ENCODE data around the gene GNG7. TPM values are rescaled to one million over a fixed set of nuclear protein-coding genes. Genes with fewer than 3 reads are reported as not detected.
"Not testable (repeated sequence)": the region's sequence is repeated elsewhere in the genome, so short reads cannot be mapped to it uniquely, and the experiment has no call there.

The GNG7 gene
- total RNA-seq, 2 experiments from 2014 or later, result 0.29 to 0.34 TPM

- CTCF ChIA-PET, result no interaction called here
- POLR2A ChIA-PET, result interaction anchor here (0.6 to 0.9 kb wide), 2 partner anchors 51 to 81 kb away, joined by 3 to 9 read pairs; partner anchors contain the start of gene GADD45B
Observed at GRCh38 chr19:2557093-2557440, 145.4 kb downstream of the GNG7 start.

- POLR2A ChIA-PET, result no interaction called here
- CTCF ChIA-PET, result interaction anchor here (0.6 to 1.0 kb wide), 2 partner anchors 256 to 292 kb away, joined by 3 read pairs; no protein-coding TSS in a partner anchor
Observed at GRCh38 chr19:2556221-2557092, 146.0 kb downstream of the GNG7 start.

GRCh38 chr19:2555422-2556220 lies 146.9 kb downstream of the GNG7 start:
- CTCF ChIA-PET, result interaction anchor here (0.6 to 1.0 kb wide), 2 partner anchors 256 to 293 kb away, joined by 3 read pairs; no protein-coding TSS in a partner anchor
- POLR2A ChIA-PET, result no interaction called here

- POLR2A ChIA-PET, result interaction anchor here (1.3 kb wide), 1 partner anchor 79 kb away, joined by 5 read pairs; the partner anchor contains the start of gene GADD45B
- CTCF ChIA-PET, result no interaction called here
Observed at GRCh38 chr19:2554856-2555255, 147.6 kb downstream of the GNG7 start.

- CTCF ChIA-PET, result interaction anchor here (0.7 to 1.5 kb wide), 7 partner anchors 8 to 104 kb away, joined by 3 to 10 read pairs (median 4); partner anchors contain the start of gene GADD45B
- POLR2A ChIA-PET, result interaction anchor here (0.8 to 1.9 kb wide), 4 partner anchors 11 to 77 kb away, joined by 3 to 17 read pairs (median 4); partner anchors contain the start of gene GADD45B
Observed at GRCh38 chr19:2553510-2553909, 149.0 kb downstream of the GNG7 start.

- POLR2A ChIA-PET, result interaction anchor here (0.6 to 1.9 kb wide), 11 partner anchors 9 to 1001 kb away, joined by 3 to 17 read pairs (median 5); partner anchors contain the start of gene GADD45B
- CTCF ChIA-PET, result interaction anchor here (0.6 to 1.5 kb wide), 12 partner anchors 9 to 742 kb away, joined by 3 to 10 read pairs (median 3); partner anchors contain the start of gene GADD45B
Observed at GRCh38 chr19:2552859-2553258, 149.6 kb downstream of the GNG7 start.

- POLR2A ChIA-PET, result interaction anchor here (0.5 to 1.9 kb wide), 2 partner anchors 75 to 125 kb away, joined by 3 to 17 read pairs; partner anchors contain the start of genes GADD45B and TIMM13
- CTCF ChIA-PET, result no interaction called here
Observed at GRCh38 chr19:2551864-2552185, 150.7 kb downstream of the GNG7 start.

GRCh38 chr19:2551172-2551863 lies 151.2 kb downstream of the GNG7 start:
- CTCF ChIA-PET, result no interaction called here
- POLR2A ChIA-PET, result interaction anchor here (0.5 kb wide), 1 partner anchor 124 kb away, joined by 3 read pairs; the partner anchor contains the start of gene TIMM13

- ChIA-PET POLR2A (no interaction called here), CTCF (interaction anchor here (1.3 kb wide), 1 partner anchor 86 kb away, joined by 3 read pairs; no protein-coding TSS in a partner anchor)
Observed at GRCh38 chr19:2550431-2551171, 151.9 kb downstream of the GNG7 start.

- CTCF ChIA-PET, result interaction anchor here (1.3 kb wide), 1 partner anchor 87 kb away, joined by 3 read pairs; no protein-coding TSS in a partner anchor
- POLR2A ChIA-PET, result no interaction called here
Observed at GRCh38 chr19:2549701-2550191, 152.7 kb downstream of the GNG7 start.

- POLR2A ChIA-PET, result no interaction called here
- CTCF ChIA-PET, result no interaction called here
Observed at GRCh38 chr19:2548966-2549365, 153.5 kb downstream of the GNG7 start.

- POLR2A ChIA-PET, result no interaction called here
- CTCF ChIA-PET, result interaction anchor here (0.6 to 1.1 kb wide), 2 partner anchors 32 to 1916 kb away, joined by 4 to 6 read pairs; no protein-coding TSS in a partner anchor
Observed at GRCh38 chr19:2547721-2548120, 154.8 kb downstream of the GNG7 start.

- CTCF ChIA-PET, result interaction anchor here (1.1 kb wide), 1 partner anchor 33 kb away, joined by 6 read pairs; no protein-coding TSS in a partner anchor
- POLR2A ChIA-PET, result no interaction called here
Observed at GRCh38 chr19:2547033-2547680, 155.3 kb downstream of the GNG7 start.

GRCh38 chr19:2546128-2547032 lies 156.1 kb downstream of the GNG7 start:
- CTCF ChIA-PET, result interaction anchor here (0.6 to 1.1 kb wide), 2 partner anchors 33 to 76 kb away, joined by 3 to 6 read pairs; no protein-coding TSS in a partner anchor
- POLR2A ChIA-PET, result no interaction called here

- POLR2A ChIA-PET, result not testable (repeated sequence)
- CTCF ChIA-PET, result interaction anchor here (0.7 kb wide), 1 partner anchor 64 kb away, joined by 3 read pairs; no protein-coding TSS in a partner anchor
Observed at GRCh38 chr19:2545416-2546127, 156.9 kb downstream of the GNG7 start.

Measured in activated CD8-positive, alpha-beta memory T cell treated with anti-CD3 and anti-CD28 coated beads for 36 hours (primary cell).